Endometrial microvascular endothelial cells (primary cell): ENCODE results near the gene MASP1. TPM values are rescaled to one million over a fixed set of nuclear protein-coding genes. Genes with fewer than 3 reads are reported as not detected.

Source experiments
- in situ Hi-C: cut with HindIII; loops from 2 replicates; pipeline ENCODE4 v1.10.0; 2017; ENCODE audit warnings: low sequenced_read_pairs, low pct_unique_long_range_greater_than_20kb; ENCODE audit errors: inconsistent ontology term
- total RNA-seq: library from RNA; depleted of rRNA; stranded (reverse); fragments of >200 nt; gene quantifications from one replicate; pipeline ENCODE4 v1.2.3, GENCODE V29; 2015; ENCODE audit errors: inconsistent ontology term

MASP1 gene
- total RNA-seq, 1 donor from 2014 or later, result not detected

GRCh38 chr3:187208159-187208558 lies 83.4 kb downstream of the MASP1 start:
- in situ Hi-C loops, result loop anchor here (25.0 kb wide), 1 partner anchor 479 kb away; no protein-coding TSS in a partner anchor

GRCh38 chr3:187207624-187208023 lies 83.9 kb downstream of the MASP1 start:
- in situ Hi-C loops, result loop anchor here (25.0 kb wide), 1 partner anchor 480 kb away; no protein-coding TSS in a partner anchor

- in situ Hi-C loops, result loop anchor here (25.0 kb wide), 1 partner anchor 480 kb away; no protein-coding TSS in a partner anchor
These were observed 84.5 kb downstream of the MASP1 start for GRCh38 chr3:187207062-187207461.

GRCh38 chr3:187205683-187206082 lies 85.9 kb downstream of the MASP1 start:
- in situ Hi-C loops, result loop anchor here (25.0 kb wide), 1 partner anchor 482 kb away; no protein-coding TSS in a partner anchor

GRCh38 chr3:187199463-187200050 lies 92.0 kb downstream of the MASP1 start:
- in situ Hi-C loops, result loop anchor here (25.0 kb wide), 1 partner anchor 488 kb away; no protein-coding TSS in a partner anchor

GRCh38 chr3:187198490-187198889 lies 93.0 kb downstream of the MASP1 start:
- in situ Hi-C loops, result no loop called here

GRCh38 chr3:187197335-187197649 lies 94.2 kb downstream of the MASP1 start, which contains the start of gene RTP1:
RTP1 (plus strand) TSS chr3:187197486; CDS start chr3:187197516, 30 bp downstream.
- in situ Hi-C loops, result no loop called here

GRCh38 chr3:187196573-187197334 lies 94.8 kb downstream of the MASP1 start:
- in situ Hi-C loops, result no loop called here

GRCh38 chr3:187193181-187193580 lies 98.4 kb downstream of the MASP1 start:
- in situ Hi-C loops, result no loop called here

GRCh38 chr3:187191271-187191670 lies 100.3 kb downstream of the MASP1 start:
- in situ Hi-C loops, result no loop called here

- in situ Hi-C loops, result no loop called here
These were observed 102.6 kb downstream of the MASP1 start for GRCh38 chr3:187188931-187189330.

- in situ Hi-C loops, result no loop called here
These were observed 104.6 kb downstream of the MASP1 start for GRCh38 chr3:187186801-187187421.

- in situ Hi-C loops, result no loop called here
These were observed 105.2 kb downstream of the MASP1 start for GRCh38 chr3:187186375-187186774.

GRCh38 chr3:187185759-187186158 lies 105.8 kb downstream of the MASP1 start:
- in situ Hi-C loops, result no loop called here

Other genes with a start within 250 kb of the MASP1 start
- gene RPL39L, start 152.2 kb downstream of the MASP1 start, total RNA-seq, result 16.3 TPM
- gene RTP1, start 94.3 kb downstream of the MASP1 start, total RNA-seq, result not detected
- gene RTP4, start 76.6 kb upstream of the MASP1 start, total RNA-seq, result 1.7 TPM